BLaER1 (cell line): ENCODE measurements around the gene PAGE4.

Experiments
- H3K27ac ChIP-seq: shearing (Covaris generic); formaldehyde crosslinking; 2 replicates; pipeline ENCODE4 v1.8.1; 2022
- H3K27me3 ChIP-seq: shearing (Covaris generic); formaldehyde crosslinking; 2 replicates; pipeline ENCODE4 v1.8.1; 2022
- H3K36me3 ChIP-seq: shearing (Covaris generic); formaldehyde crosslinking; 2 replicates; pipeline ENCODE4 v1.8.1; 2022
- H3K4me1 ChIP-seq: shearing (Covaris generic); formaldehyde crosslinking; 2 replicates; pipeline ENCODE4 v1.8.1; 2022
- H3K4me2 ChIP-seq: shearing (Covaris generic); formaldehyde crosslinking; 2 replicates; pipeline ENCODE4 v1.8.1; 2022
- H3K4me3 ChIP-seq: shearing (Covaris generic); formaldehyde crosslinking; 2 replicates; pipeline ENCODE4 v1.8.1; 2022
- H3K9ac ChIP-seq: shearing (Covaris generic); formaldehyde crosslinking; 2 replicates; pipeline ENCODE4 v1.8.1; 2022
- H3K9me3 ChIP-seq: shearing (Covaris generic); formaldehyde crosslinking; 2 replicates; pipeline ENCODE4 v1.8.1; 2022
- H4K20me1 ChIP-seq: shearing (Covaris generic); formaldehyde crosslinking; 2 replicates; pipeline ENCODE4 v1.8.1; 2022
- Cebpa-rat ChIP-seq: shearing (Covaris generic); IDR thresholded peaks from 2 replicates; pipeline ENCODE4 v1.8.1; 2022

The PAGE4 gene

DNA sequence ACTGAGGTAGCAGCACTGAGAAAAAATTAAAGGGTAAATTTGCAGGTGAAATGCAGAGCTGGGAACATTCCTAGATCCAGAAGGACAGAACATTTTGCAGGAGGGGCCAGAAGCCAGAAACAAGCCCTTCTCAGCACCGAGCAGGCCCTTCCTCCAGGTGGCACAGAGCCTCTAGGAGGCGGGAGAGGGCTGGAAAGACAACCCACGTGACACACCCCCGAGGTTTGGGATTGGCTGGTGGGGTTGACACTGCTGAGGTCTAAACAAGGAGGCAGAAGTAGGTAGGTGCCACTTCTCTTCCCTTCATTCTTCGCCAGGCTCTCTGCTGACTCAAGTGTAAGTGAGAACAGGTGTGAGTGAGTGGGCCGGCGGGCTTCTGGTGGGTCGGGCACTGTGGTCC, at the start of gene PAGE4:
Gene PAGE4 (plus strand): TSS at position 288 of the 400 bp plus-strand sequence. CDS start 1,126 bp downstream, outside the sequence.
- H3K27ac ChIP-seq: no peak within 1 kb of the TSS
- H3K4me3 ChIP-seq: no peak within 1 kb of the TSS

DNA sequence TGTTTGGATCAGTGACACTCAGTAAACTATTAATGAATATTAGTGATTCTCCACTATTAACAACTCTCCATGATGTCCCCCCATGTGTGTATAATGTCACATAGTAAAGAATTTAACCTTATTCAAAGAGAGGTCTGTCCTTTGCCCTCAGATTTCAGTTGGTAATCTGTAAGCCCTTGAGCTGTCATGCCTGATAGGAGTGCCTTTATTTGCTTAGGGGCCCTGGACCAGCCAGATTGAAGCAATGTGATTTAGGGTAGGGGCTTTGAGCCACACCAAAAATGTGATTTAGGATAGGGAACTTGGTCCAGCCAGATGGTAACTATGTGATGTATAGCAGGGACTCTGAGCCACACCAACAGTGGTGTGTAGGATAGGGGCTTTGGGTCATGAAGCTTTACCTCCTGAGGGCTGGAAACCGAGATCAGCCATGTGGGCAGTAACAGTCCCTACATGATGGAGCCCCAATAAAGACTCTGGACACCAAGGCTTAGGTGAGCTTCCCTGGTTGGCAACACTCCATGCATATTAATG, 44.3 kb upstream of the PAGE4 start:
- Histone ChIP-seq H3K4me1 (no peaks in the 10 kb centered on the region), H3K27me3 (peaks cover 75% of the 10 kb centered on the region), H3K4me2 (no peak overlapping the region), H3K4me3 (no peak overlapping the region), H3K36me3 (no peaks in the 10 kb centered on the region), H3K9ac (no peak overlapping the region), H4K20me1 (no peaks in the 10 kb centered on the region), H3K27ac (no peak overlapping the region), H3K9me3 (no peaks in the 10 kb centered on the region)
- TF ChIP-seq Cebpa-rat: no peak

More for the DNA sequence above, at the start of gene PAGE4:
- Histone ChIP-seq H3K9ac (no peak within 1 kb of the TSS), H3K36me3 (no peaks in the 10 kb centered on the region), H3K27me3 (peaks cover 85% of the 10 kb centered on the region), H4K20me1 (peaks cover 10% of the 10 kb centered on the region; the same call in 1 of the 2 replicates), H3K4me1 (no peaks in the 10 kb centered on the region), H3K4me2 (no peak within 1 kb of the TSS), H3K9me3 (no peaks in the 10 kb centered on the region)
- no peak for TF ChIP-seq Cebpa-rat

DNA sequence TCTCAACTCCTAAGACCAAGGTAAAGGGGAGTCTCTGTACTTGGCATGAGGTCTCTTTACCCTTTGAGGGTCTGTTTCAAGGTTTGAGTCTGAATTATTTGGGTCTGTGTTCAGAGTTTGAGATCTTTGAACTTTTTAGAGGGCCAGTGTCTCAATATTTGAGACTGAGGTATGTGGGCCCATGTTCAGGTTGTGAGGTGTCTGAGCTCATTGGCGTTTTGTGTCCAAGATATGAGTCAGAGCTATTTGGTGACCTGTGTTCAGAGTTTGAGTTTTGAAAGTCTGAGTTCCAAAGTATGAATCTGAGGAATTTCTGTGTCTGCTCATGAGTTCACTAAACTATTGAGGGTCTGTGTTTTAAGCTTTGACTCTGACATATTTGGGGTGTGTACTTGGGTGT, 36.7 kb upstream of the PAGE4 start:
- TF ChIP-seq Cebpa-rat: no peak
- no peak overlapping the region for H3K4me3 ChIP-seq
- peaks cover 100% of the 10 kb centered on the region for H3K27me3 ChIP-seq
- H3K9ac ChIP-seq: no peak overlapping the region
- no peaks in the 10 kb centered on the region for H3K9me3 ChIP-seq
- no peak overlapping the region for H3K27ac ChIP-seq
- no peak overlapping the region for H3K4me2 ChIP-seq
- no peaks in the 10 kb centered on the region for H3K4me1 ChIP-seq
- no peaks in the 10 kb centered on the region for H4K20me1 ChIP-seq
- no peaks in the 10 kb centered on the region for H3K36me3 ChIP-seq

GRCh38 chrX:49793686-49794085, 35.4 kb upstream of the PAGE4 start:
- Histone ChIP-seq H3K4me1 (no peaks in the 10 kb centered on the region), H3K4me3 (no peak overlapping the region), H3K36me3 (no peaks in the 10 kb centered on the region), H3K27me3 (peaks cover 99% of the 10 kb centered on the region), H3K9ac (no peak overlapping the region), H3K9me3 (no peaks in the 10 kb centered on the region), H4K20me1 (no peaks in the 10 kb centered on the region), H3K27ac (no peak overlapping the region), H3K4me2 (no peak overlapping the region)
- no peak for TF ChIP-seq Cebpa-rat

- H3K4me2 ChIP-seq: no peak overlapping the region
- H3K4me1 ChIP-seq: no peaks in the 10 kb centered on the region
- H3K4me3 ChIP-seq: no peak overlapping the region
- no peak overlapping the region for H3K27ac ChIP-seq
- no peaks in the 10 kb centered on the region for H3K36me3 ChIP-seq
- no peak for TF ChIP-seq Cebpa-rat
- no peaks in the 10 kb centered on the region for H4K20me1 ChIP-seq
- peaks cover 59% of the 10 kb centered on the region for H3K27me3 ChIP-seq
- 0 out of 2 replicates have a peak, but pooled peaks cover 4% of the 10 kb centered on the region for H3K9me3 ChIP-seq
- H3K9ac ChIP-seq: no peak overlapping the region
These were observed 29.3 kb upstream of the PAGE4 start for GRCh38 chrX:49799828-49800227.

GRCh38 chrX:49809891-49810632, 19.0 kb upstream of the PAGE4 start:
- H3K27ac ChIP-seq: no peak overlapping the region
- no peak for TF ChIP-seq Cebpa-rat
- H3K4me3 ChIP-seq: no peak overlapping the region
- H3K9ac ChIP-seq: no peak overlapping the region
- no peaks in the 10 kb centered on the region for H3K4me1 ChIP-seq
- H3K4me2 ChIP-seq: no peak overlapping the region
- no peaks in the 10 kb centered on the region for H4K20me1 ChIP-seq
- no peaks in the 10 kb centered on the region for H3K36me3 ChIP-seq
- H3K9me3 ChIP-seq: no peaks in the 10 kb centered on the region
- peaks cover 55% of the 10 kb centered on the region for H3K27me3 ChIP-seq

DNA sequence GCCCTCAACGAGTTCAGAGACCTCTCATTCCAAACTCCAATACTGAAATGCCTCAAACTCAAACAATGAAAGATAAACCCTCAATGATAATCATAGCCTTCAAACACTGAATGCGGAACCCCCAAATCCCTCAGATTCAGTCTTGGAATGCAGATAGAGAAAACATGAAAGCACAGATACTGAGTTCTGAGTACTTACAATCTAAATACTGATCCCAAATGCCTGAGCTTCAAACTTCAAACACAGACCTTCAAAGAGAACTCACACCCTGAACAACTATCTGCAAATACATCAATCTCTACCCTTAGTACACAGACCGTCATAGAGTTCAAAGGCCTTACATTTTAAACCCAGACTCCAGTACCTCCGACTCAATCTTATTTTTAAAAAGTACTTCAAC, 16.9 kb upstream of the PAGE4 start:
- no peak overlapping the region for H3K27ac ChIP-seq

GRCh38 chrX:49816435-49816834, 12.7 kb upstream of the PAGE4 start:
- no peak for TF ChIP-seq Cebpa-rat

More for the DNA sequence above, 16.9 kb upstream of the PAGE4 start:
- H3K36me3 ChIP-seq: no peaks in the 10 kb centered on the region
- H3K9ac ChIP-seq: no peak overlapping the region
- H3K4me3 ChIP-seq: no peak overlapping the region
- H3K4me1 ChIP-seq: no peaks in the 10 kb centered on the region
- no peak overlapping the region for H3K4me2 ChIP-seq
- H3K27me3 ChIP-seq: peaks cover 44% of the 10 kb centered on the region
- no peaks in the 10 kb centered on the region for H3K9me3 ChIP-seq
- no peak for TF ChIP-seq Cebpa-rat
- H4K20me1 ChIP-seq: no peaks in the 10 kb centered on the region

GRCh38 chrX:49838374-49838773, 9.3 kb downstream of the PAGE4 start:
- no peaks in the 10 kb centered on the region for H3K36me3 ChIP-seq
- no peak overlapping the region for H3K4me2 ChIP-seq
- H3K27me3 ChIP-seq: peaks cover 93% of the 10 kb centered on the region
- H3K27ac ChIP-seq: no peak overlapping the region
- H3K4me1 ChIP-seq: no peaks in the 10 kb centered on the region
- H3K9me3 ChIP-seq: no peaks in the 10 kb centered on the region
- H3K4me3 ChIP-seq: no peak overlapping the region
- H3K9ac ChIP-seq: no peak overlapping the region
- TF ChIP-seq Cebpa-rat: no peak
- H4K20me1 ChIP-seq: peaks cover 13% of the 10 kb centered on the region; the same call in 1 of the 2 replicates

More at GRCh38 chrX:49816435-49816834, 12.7 kb upstream of the PAGE4 start:
- Histone ChIP-seq H4K20me1 (no peaks in the 10 kb centered on the region), H3K27me3 (peaks cover 51% of the 10 kb centered on the region), H3K9ac (no peak overlapping the region), H3K4me2 (no peak overlapping the region), H3K27ac (no peak overlapping the region), H3K4me1 (no peaks in the 10 kb centered on the region), H3K9me3 (no peaks in the 10 kb centered on the region), H3K4me3 (no peak overlapping the region), H3K36me3 (no peaks in the 10 kb centered on the region)

DNA sequence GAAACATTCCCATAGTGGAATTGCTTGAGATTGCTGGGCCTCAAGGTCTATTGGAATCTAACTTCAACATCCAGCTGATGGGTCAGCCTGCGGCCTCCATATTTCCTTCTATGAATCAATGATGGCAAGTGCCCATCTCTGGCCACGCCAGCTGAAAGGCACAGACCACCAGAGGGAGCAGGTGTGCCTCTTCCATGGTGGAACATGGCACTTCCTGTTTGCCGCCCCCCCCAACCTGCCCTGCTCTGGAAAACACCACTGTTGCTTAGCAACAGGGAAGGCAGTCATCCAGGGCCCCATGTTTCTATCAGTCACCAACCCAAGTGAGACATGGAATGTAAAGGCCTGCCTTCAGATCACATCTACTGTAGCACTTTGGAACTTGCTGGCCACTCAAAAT, 11.6 kb downstream of the PAGE4 start:
- H3K27ac ChIP-seq: no peak overlapping the region
- H3K9me3 ChIP-seq: no peaks in the 10 kb centered on the region
- no peak overlapping the region for H3K4me2 ChIP-seq
- H4K20me1 ChIP-seq: peaks cover 12% of the 10 kb centered on the region; the same call in 1 of the 2 replicates
- no peak overlapping the region for H3K4me3 ChIP-seq
- no peak for TF ChIP-seq Cebpa-rat
- H3K36me3 ChIP-seq: no peaks in the 10 kb centered on the region
- H3K27me3 ChIP-seq: peaks cover 93% of the 10 kb centered on the region
- no peak overlapping the region for H3K9ac ChIP-seq
- no peaks in the 10 kb centered on the region for H3K4me1 ChIP-seq
